Stimulated activated CD4-positive, alpha-beta T cell treated with anti-CD3 and anti-CD28 coated beads, Interleukin-2, amount 100 ng/mL, for 48 hours (primary cell): ENCODE results near the gene ERFE.
"Not testable (repeated sequence)": the region's sequence is repeated elsewhere in the genome, so short reads cannot be mapped to it uniquely, and the experiment has no call there.

Experiments
- DNase-seq, 2 donors: peaks; one replicate each; pipeline ENCODE4 v3.0.0-alpha.2; 2020

Gene ERFE

GRCh38 chr2:238158509-238159070 is at the start of gene ERFE:
Gene ERFE (plus strand): TSS chr2:238158970. CDS start chr2:238159008, 38 bp downstream.
- peak; percentile 46 to 64 for DNase-seq

DNA sequence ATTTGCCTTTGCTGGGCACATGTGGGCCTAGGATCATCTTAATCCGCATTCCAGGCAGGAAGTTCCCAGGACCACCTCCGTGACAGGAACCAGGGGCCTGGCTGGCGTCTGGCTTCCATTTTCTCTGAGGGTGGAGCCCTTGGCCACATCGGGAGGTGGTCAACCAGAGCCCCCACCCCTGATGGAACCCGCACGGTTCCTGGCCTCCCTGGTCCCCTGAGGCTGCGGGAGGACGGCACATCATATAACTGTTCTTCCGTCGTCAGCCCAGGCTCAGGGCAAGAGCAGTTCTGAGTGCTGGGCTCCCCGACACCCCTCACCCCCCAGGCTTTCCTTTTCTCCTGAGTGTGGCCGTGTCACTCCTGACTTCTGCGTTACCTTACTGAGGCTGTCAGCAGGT is 45.2 kb upstream of the ERFE start:
- no peak for DNase-seq

DNA sequence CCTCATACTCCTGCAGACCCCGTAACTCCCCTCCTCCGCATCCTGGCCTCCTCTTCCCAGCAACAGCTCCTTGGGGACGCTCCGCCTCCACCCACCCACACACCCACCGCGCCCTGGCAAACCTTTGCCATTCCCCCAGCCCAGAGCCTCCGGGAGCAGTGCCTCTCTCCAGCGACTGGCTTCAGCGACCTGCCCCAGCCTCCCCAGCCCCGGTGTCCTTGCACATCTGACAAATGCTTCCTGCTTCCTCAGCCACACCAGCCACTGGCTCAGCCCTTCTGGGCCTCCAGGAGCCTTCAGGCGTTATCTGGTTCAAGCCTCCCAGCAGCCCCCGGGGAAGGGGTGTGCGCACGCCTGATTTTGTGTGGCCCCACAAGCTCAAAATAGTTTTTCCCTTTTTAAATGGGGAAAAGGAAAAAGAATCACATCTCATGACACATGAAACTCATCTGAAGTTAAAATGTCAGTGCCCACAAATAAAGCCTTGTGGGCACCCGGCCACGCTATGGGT is 44.4 kb upstream of the ERFE start:
- DNase-seq = no peak

DNA sequence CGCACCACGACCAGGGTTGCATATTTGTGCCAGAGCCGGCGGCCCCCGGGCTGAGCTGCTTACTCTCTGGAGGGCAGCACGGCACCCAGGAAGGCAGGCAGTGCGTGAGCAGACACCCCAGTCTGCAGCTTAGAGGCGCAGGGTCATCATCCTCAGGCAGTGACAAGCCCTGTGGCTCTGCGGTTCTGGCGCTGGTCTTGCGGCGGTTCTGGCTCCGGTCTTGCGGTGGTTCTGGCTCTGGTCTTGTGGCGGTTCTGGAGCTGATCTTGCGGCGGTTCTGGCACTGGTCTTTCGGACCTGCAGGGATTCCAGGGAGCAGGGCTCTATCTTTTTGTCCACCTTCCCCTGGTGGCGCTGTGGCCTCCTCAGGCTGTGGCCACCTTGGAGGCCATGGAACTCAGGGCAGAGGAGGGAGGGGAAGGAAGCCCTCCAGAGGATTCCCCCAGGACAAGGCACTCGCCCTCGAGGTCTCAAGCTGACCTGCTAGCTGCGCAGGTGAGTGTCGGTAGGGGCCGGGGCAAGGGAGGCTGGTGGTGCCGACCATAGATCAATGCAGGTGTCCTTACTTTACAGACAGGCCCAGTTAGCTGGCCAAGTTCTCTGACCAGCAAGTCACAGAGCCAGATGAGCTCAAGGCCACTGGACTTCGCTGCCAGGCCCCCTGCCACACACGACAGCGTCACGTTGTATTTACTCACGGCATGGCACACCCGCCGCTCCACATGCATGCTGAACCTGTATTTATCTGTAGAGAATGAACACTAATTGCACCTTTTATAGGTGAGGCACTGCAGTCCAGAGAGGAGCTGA is 43.7 kb upstream of the ERFE start:
- no peak for DNase-seq

DNA sequence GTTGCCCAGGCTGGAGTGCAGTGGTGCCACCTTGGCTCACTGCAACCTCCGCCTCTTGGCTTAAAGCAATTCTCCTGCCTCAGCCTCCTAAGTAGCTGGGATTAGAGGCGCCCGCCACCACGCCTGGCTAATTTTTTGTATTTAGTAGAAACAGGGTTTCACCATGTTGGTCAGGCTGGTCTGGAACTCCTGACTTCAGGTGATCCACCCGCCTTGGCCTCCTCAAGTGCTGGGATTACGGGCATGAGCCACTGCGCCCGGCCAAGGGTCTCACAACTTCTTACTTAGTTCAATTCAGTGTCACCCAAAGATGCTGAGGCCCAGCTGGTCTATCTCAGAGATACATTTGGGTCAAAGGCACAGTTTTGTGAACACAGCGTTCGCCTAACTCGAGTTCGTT is 43.1 kb upstream of the ERFE start:
- not testable (repeated sequence) for DNase-seq

DNA sequence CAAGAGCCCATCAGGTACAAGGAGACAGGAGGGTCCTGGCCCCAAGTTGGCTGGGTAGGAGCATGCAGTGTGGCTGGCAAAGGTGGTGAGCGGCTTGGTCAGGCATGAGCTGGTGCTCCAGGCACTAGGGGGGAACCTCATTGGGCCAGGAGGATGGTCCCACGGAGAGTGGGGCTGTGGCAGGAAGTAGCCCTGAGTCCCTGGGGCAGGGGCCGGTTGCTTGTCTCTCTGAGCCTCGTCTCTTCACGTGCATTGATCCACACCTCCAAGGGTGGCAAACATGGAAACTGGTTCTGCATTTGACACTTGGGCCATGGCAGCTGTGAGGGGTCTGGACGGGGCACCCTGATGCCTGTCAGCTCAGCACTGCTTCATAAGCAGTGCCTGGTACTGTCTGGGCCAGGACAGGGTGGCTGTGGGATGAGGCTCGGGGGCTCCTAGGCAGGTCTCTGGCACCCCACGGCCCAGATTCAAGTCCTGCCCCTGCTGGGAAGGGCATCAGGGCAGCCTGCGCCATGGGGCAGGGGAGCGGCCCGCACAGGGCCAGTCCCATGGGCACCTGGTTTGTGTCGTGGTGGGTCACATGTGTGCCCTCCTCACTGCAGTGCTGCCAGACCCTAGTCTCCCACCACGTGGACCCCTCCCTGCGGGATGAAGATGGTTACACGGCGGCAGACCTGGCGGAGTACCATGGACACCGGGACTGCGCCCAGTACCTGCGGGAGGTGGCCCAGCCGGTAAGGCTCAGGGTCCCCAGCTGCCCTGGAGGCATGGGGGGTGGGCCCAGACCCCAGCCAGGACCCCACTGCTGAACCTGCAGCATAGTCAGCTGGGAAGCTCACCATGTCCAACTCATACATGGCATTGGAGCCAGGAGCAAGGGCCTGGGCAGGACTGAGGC is 42.2 kb upstream of the ERFE start:
- no peak for DNase-seq

DNA sequence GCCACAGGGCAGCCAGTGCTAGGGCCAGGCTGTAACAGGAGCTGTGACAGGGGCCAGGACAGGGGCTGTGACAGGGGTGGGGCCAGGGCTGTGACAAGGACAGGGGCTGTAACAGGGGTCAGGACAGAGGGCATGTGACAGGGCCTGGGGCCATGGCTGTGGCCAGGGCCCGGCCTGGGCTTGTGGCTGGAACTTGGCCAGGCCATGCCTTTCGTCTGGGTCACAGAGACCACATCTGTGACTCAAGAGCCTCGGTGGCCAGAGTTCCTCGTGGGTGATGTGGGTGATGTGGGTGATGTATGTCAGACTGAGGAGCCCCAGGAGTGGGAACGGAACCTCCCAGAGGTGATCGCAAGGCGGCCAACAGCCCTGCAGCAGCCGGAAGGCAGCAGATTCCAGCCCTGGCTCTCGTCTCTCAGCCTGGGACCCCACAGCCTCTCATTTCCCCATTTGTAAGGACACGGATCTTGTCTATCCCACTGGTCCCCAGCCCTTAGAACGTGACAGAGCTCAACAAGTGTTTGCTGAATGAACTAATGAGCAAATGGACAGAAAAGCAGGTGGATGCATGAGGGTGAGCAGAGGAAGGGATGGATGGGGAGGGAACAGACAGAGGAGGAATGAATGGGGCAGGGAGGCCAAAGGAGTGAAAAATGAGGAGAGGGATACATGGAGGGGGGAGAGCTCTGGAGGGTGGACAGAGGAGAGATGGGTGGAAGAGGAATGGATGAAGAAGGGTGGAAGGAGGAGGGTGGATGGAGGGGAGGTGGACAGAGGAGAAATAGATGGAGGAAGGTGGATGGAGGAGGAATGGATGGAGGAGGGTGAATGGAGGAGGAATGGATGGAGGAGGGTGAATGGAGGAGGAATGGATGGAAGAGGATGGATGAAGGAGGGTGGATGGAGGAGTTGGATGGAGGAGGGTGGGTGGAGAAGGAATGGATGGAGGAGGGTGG is 41.3 kb upstream of the ERFE start:
- no peak for DNase-seq

GRCh38 chr2:238119756-238120462 is 38.9 kb upstream of the ERFE start:
- DNase-seq = no peak

- DNase-seq = no peak
These were observed 38.1 kb upstream of the ERFE start for GRCh38 chr2:238120463-238121298.

GRCh38 chr2:238121511-238122286 is 37.1 kb upstream of the ERFE start:
- no peak for DNase-seq

DNA sequence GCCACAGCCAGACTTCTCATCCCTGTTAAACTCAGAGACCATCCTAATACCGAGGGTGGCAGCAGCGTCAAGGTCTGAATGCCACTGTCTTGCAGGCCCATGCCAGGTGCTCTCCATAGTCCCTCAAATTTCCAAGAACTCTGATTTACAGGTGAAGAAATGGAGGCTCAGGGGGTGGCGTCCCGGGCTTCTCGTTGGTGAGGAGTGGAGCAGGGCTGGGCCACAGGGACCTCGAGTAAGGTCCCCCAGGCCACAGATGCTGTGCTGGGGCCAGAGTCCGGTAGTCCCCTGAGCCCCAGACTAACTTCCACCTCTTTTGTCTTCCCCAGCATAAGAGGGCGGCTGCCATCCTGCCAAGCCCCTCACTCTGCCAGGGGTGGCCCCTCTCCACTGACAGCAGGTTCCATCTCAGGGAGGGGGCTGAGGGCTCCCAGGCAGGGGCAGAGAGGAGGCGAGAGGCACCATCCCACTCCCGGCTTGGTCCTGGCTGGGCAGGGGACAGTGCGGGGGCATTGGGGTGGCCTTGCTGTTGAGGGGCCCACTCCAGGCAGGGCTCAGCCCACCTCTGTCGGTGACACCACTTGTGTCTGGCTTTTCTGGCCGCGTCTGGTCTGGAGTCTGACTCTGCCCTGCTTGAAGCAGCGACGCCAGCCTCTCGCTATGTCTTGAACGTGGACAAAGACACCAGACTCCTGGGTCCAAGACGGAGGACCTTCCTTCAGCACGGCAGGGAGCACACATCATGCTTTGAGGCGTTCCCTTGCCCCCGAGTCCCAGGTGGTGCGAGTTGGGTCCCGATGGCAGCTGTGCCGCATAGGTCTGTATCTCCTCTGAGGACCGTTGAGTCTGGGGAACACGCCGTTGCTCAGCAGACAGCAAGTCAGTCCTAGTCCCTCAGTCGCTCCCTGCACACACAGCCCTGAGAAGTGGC is 36.2 kb upstream of the ERFE start:
- DNase-seq = no peak

GRCh38 chr2:238123218-238123971 is 35.4 kb upstream of the ERFE start:
- no peak for DNase-seq

DNA sequence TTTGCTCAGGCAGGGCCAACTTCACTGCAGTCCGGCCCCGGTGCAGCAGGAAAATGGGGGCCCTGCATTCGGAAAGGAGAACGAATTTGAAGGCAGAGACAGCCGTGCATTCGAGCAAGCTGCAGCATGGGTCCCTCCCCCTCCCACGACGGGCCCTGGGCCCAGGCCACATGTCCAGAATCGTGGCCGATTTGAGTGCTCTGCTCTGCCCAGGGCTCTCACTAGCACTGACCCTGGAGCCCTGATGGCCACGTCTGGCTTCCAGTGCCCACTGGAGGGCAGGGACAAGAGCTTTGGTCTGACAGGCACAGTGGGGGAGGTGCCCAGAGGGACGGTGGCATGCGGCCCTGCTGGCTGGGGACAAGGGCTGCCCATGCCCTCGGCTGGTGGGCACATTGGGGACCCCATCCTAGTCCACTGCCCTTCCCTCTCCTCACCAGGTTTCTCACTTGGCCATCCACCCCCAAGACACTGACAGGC is 34.7 kb upstream of the ERFE start:
- DNase-seq = no peak

- DNase-seq = no peak
These were observed 34.2 kb upstream of the ERFE start for GRCh38 chr2:238124488-238125126.

- no peak for DNase-seq
These were observed 33.5 kb upstream of the ERFE start for GRCh38 chr2:238125127-238125885.

- DNase-seq = no peak
These were observed 32.4 kb upstream of the ERFE start for GRCh38 chr2:238126338-238126737.
